PC-3 (cell line): ENCODE data around the gene WDR87.

Experiments
- CTCF ChIP-seq: fragments of 300-600 bp; sonication (generic); conservative IDR thresholded peaks from 2 replicates; pipeline ENCODE4 v1.5.1; 2017; ENCODE audit warnings: antibody characterized with exemption, low read depth, mild to moderate bottlenecking, low read length
- EZH2 ChIP-seq: fragments of 300-600 bp; sonication (generic); IDR thresholded peaks from one replicate; pipeline ENCODE4 v1.6.1; 2017; ENCODE audit warnings: antibody characterized with exemption, mild to moderate bottlenecking, low read length; ENCODE audit not compliant: unreplicated experiment
- EZH2phosphoT487 ChIP-seq: fragments of 300-600 bp; sonication (generic); IDR thresholded peaks from 2 replicates; pipeline ENCODE4 v1.6.1; 2018; ENCODE audit warnings: mild to moderate bottlenecking, antibody characterized with exemption, low read length, borderline replicate concordance

GRCh38 chr19:37896180-37896579 lies 10.2 kb downstream of the WDR87 start:
- no peak for TF ChIP-seq EZH2
- TF ChIP-seq CTCF, result no peak
- TF ChIP-seq EZH2phosphoT487, result no peak
